OCI-LY3 (cell line): ENCODE measurements around the gene IMMP2L.

Experiments used
- EZH2phosphoT487 ChIP-seq: fragments of 200-600 bp; shearing (Covaris generic); IDR thresholded peaks from 2 replicates; pipeline ENCODE4 v1.6.1; 2018; ENCODE audit warnings: antibody characterized with exemption, mixed run types, low read depth
- TF ChIP-seq, protein P1 (sequence below): fragments of 200-600, 300-600 bp; sonication (generic); IDR thresholded peaks from 2 replicates; pipeline ENCODE4 v1.5.1; 2014; ENCODE audit warnings: antibody characterized with exemption, low read length, low read depth

DNA sequence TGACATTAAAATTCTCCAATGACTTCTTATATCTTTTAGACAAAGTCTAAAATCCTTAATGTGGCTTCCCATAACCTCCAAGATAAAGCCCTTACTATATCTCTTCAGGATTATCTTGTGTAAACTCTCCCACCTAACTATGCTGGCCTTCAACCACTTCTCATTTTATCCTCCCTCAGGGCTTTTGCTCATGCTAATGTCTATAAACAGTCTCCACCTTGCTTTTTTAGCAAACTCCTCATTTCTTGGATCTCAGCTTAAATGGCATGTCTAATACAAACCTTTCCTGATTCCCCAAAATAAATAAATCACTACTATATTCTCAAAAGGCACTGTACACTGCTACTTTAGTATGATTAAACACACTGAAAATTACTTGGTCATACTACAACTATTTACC lies 290.2 kb downstream of the IMMP2L start:
- no peak for TF ChIP-seq EZH2phosphoT487
- TF ChIP-seq, protein P1, sequence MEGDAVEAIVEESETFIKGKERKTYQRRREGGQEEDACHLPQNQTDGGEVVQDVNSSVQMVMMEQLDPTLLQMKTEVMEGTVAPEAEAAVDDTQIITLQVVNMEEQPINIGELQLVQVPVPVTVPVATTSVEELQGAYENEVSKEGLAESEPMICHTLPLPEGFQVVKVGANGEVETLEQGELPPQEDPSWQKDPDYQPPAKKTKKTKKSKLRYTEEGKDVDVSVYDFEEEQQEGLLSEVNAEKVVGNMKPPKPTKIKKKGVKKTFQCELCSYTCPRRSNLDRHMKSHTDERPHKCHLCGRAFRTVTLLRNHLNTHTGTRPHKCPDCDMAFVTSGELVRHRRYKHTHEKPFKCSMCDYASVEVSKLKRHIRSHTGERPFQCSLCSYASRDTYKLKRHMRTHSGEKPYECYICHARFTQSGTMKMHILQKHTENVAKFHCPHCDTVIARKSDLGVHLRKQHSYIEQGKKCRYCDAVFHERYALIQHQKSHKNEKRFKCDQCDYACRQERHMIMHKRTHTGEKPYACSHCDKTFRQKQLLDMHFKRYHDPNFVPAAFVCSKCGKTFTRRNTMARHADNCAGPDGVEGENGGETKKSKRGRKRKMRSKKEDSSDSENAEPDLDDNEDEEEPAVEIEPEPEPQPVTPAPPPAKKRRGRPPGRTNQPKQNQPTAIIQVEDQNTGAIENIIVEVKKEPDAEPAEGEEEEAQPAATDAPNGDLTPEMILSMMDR: no peak
